ENCODE data around the gene ADAT1.
"Not testable (repeated sequence)": the region's sequence is repeated elsewhere in the genome, so short reads cannot be mapped to it uniquely, and the experiment has no call there.

ADAT1 gene

GRCh38 chr16:75620326-75621169 lies 2.5 kb downstream of the ADAT1 start:
- DNase-seq: peak; percentile 55

GRCh38 chr16:75618780-75619179 lies 4.3 kb downstream of the ADAT1 start:
- DNase-seq: no peak

- no peak for DNase-seq
Observed at GRCh38 chr16:75617121-75617520, 6.0 kb downstream of the ADAT1 start.

- no peak for DNase-seq
Observed at GRCh38 chr16:75616521-75617010, 6.5 kb downstream of the ADAT1 start.

- DNase-seq: no peak
Observed at GRCh38 chr16:75615619-75616018, 7.5 kb downstream of the ADAT1 start.

GRCh38 chr16:75614066-75614897 lies 8.8 kb downstream of the ADAT1 start:
- DNase-seq: no peak

GRCh38 chr16:75606507-75606906 lies 16.6 kb downstream of the ADAT1 start:
- no peak for DNase-seq

- DNase-seq: no peak
Observed at GRCh38 chr16:75603241-75603640, 19.8 kb downstream of the ADAT1 start.

GRCh38 chr16:75599452-75600277 lies 23.4 kb downstream of the ADAT1 start:
- no peak for DNase-seq

- no peak for DNase-seq
Observed at GRCh38 chr16:75593825-75594820, 29.0 kb downstream of the ADAT1 start.

- no peak for DNase-seq
Observed at GRCh38 chr16:75593308-75593707, 29.8 kb downstream of the ADAT1 start.

GRCh38 chr16:75591927-75592326 lies 31.2 kb downstream of the ADAT1 start:
- not testable (repeated sequence) for DNase-seq

- no peak for DNase-seq
Observed at GRCh38 chr16:75590920-75591843, 31.9 kb downstream of the ADAT1 start.

- no peak for DNase-seq
Observed at GRCh38 chr16:75589306-75589705, 33.8 kb downstream of the ADAT1 start.

GRCh38 chr16:75588716-75589115 lies 34.4 kb downstream of the ADAT1 start:
- DNase-seq: no peak

- no peak for DNase-seq
Observed at GRCh38 chr16:75584108-75584507, 39.0 kb downstream of the ADAT1 start.

GRCh38 chr16:75579281-75579834 lies 43.7 kb downstream of the ADAT1 start:
- no peak for DNase-seq

- DNase-seq: no peak
Observed at GRCh38 chr16:75578725-75579124, 44.4 kb downstream of the ADAT1 start.

GRCh38 chr16:75578212-75578611 lies 44.9 kb downstream of the ADAT1 start:
- no peak for DNase-seq

GRCh38 chr16:75576384-75576811 lies 46.7 kb downstream of the ADAT1 start:
- no peak for DNase-seq

All from activated T-cell treated with anti-CD3 and anti-CD28 coated beads, Interleukin-2, amount 50 U/mL, for 1 hour (primary cell).